Prostate gland (tissue), 2 donors: ENCODE results near the gene FAM180A.

Experiments
- CTCF ChIP-seq, 4 experiments: fragments of 200-600 bp in 2 of 4; fragments of 450-650 bp in 2 of 4; sonication (generic) in 2 of 4; IDR thresholded peaks; 1 replicate in 3 of 4; 2 replicates in 1 of 4; pipeline ENCODE4 v1.5.1; 2016 to 2019; ENCODE audit warnings: antibody characterized with exemption in 4 of 4, mild to moderate bottlenecking in 2 of 4, moderate library complexity in 2 of 4
- POLR2A ChIP-seq: fragments of 450-650 bp; IDR thresholded peaks from one replicate; pipeline ENCODE4 v1.6.1; 2016; ENCODE audit warnings: antibody characterized with exemption, mild to moderate bottlenecking
- POLR2AphosphoS5 ChIP-seq: sonication (generic); formaldehyde crosslinking; IDR thresholded peaks from one replicate; pipeline ENCODE4 v1.6.1; 2017; ENCODE audit warnings: antibody characterized with exemption

- TF ChIP-seq CTCF (IDR thresholded peaks at IDR 0.05) (no peak), POLR2A (no peak), POLR2AphosphoS5 (no peak)
Measured at GRCh38 chr7:135768467-135768866, 19.9 kb upstream of the FAM180A start.
